ENCODE measurements around the gene HLA-DRB5.

GRCh38 chr6:32551410-32551809 lies 21.3 kb upstream of the HLA-DRB5 start:
- TF ChIP-seq CTCF (IDR thresholded peaks at IDR 0.05; ENCODE audit: control extremely low read depth in 1 of 3, insufficient read depth in 1 of 3, low read depth in 1 of 3, low read length in 3 of 3) (no peak), JUN (IDR thresholded peaks at IDR 0.05; ENCODE audit: low read depth, low read length) (no peak)
